DMS114 treated with DMSO at 0.1 percent for 48 hours (cell line): ENCODE results near the gene TRIM62.
A peak's percentile ranks its signal among the peaks of the same experiment; 100 is the strongest.
"Not testable (repeated sequence)": the region's sequence is repeated elsewhere in the genome, so short reads cannot be mapped to it uniquely, and the experiment has no call there.

ENCODE experiments used
- DNase-seq: peaks from one replicate; lab custom pipeline; 2025; ENCODE audit not compliant: unreplicated experiment; lab: John Stamatoyannopoulos, UW

Gene TRIM62

DNA sequence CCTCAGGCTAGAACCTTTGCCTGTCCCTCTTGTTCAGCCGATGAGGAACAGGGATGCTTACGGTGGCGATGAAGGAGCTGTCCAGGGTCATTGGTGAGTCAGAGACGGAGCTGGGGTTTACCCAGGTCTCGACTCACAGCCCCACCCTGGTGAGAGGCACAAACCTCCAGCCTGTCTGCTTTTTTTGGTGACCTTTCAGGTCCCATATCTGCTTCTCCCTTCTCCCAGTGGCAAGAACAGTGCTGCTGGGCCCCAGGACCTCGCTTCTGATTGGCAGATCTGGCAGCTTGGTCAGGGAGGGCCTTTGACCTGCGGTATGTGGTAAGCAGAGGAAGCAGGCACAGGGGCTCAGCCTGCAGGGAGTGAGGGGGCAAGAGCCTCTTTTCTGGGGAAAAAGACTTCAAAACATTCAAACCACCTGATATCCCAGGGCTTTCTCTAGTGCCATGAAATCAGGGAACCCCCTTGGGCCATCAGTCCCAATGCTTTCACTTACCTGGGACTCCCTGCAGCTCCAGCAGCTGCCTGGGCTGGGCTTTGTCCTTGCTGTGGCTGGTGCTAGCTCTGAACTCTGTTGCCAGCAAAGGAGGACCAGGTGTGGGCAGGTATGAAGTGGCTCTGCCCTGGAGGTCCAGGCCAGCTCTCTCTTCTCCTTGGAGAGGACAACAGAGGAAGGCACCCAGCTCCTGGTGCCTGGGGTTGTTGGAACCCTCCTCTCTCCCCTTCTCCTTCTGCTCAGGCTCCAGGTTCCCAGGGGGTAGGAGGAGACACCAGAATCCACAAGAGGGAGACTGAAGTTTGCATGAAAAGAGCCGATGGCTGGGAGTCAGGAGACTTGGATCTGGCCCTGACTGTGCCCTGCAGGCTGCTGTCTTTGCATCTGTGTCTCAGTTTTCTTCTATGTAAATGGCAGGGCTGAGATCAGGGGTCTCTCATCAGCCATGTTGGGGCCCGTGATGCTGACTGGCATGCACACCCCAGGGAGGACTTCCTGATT, 41.4 kb downstream of the TRIM62 start:
- peak; percentile 17 for DNase-seq

DNA sequence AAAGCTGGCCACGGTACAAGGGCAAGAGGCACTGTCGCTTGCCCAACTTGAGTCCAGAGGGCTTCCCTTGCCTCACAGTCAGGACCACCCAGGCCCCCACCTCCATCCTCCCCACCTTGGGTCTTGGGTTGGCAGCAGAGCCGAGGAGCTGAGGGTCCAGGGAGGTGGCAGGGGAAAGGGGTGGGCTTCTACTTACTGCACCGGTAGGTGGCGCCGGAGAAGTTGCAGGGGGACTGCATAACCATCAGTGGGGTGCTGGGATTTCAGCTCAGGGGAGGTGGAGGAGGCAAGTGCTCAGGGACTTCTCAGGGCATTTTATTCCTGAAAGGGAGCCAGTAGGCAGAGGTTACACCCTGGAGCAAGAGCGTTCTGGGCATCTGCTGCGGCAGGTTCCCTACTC, 44.0 kb downstream of the TRIM62 start:
- DNase-seq, result no peak

DNA sequence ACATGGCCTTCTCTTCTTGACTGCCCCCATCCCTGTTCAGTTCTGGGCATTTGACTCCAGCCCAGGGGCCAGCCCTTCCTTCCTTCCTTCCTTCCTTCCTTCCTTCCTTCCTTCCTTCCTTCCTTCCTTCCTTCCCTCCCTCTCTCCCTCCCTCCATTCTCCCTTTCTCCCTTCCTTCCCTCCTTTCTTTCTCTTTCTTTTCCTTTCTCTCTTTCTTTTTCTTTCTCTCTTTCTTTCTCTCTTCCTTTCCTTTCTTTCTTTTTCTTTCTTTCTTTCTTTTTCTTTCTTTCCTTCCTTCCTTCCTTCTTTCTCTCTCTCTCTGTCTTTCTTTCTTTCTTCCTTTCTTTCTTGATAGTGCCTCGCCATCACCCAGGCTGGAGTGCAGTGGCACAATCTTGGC, 45.8 kb downstream of the TRIM62 start:
- DNase-seq, result not testable (repeated sequence)

DNA sequence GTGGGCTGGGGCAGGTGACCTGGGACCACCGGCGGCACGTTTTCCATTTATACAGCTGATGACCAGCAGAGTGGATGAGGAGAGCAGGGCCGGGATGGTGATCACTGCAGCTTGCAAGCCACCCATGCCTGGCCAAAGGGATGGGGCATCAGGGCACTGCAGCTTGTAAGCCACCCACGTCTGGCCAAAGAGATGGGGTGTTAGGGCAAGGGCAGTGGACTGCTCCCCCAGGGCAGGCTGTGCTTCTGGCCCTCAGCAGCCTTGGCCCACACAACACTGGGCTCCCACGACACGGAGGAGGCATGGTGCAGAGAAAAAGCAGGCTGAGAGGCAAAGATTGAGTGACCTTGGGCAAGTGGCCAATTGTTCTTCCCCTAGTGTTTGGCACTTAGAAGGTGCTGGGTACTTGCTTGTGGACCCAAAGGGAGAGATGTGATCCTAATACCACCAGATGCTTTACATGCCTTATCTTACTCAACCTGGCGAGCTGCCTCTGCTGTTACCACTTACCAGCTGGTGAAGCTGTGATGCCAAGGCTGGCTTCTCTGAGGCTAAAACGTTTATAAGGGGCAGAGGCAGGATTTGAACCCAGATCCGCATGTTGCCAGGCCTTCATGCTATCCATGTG, 48.3 kb downstream of the TRIM62 start:
- no peak for DNase-seq

DNA sequence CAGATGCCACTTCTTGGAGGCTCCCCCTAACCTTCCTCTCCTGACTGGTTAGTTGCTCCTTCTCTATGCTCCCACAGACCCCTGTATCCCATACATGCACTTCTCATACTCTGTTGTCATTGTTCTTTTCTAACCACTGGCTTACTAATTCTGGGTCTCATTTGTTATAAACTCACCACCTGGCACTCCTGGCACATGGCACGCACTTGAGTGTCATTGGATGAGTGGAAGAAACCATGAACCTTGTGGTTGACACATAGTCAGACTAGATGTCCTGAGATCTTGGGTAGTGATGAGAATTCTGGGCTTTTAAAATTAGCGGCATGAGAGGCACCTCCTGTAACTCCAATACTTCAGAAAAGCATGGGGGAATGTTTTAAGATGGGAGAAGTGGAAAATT, 49.3 kb downstream of the TRIM62 start:
- DNase-seq, result no peak

DNA sequence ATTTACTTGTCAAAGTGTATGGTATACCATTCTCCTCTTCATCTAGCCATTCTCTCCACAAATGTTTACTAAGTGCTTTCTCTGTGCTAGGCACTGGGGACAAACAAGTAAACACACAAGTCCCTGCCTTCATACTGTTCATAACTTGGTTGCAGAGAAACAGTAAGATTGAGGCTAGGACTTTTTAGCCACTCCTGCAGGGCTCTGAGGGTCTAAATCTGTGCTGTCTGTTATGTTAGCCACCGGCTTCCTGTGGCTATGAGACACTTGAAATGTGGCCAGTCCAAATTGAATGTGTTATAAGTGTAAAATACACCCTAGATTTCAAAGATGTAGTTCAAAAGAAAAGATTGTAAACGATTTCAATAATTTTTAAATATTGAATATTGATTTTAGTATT, 50.7 kb downstream of the TRIM62 start:
- no peak for DNase-seq

DNA sequence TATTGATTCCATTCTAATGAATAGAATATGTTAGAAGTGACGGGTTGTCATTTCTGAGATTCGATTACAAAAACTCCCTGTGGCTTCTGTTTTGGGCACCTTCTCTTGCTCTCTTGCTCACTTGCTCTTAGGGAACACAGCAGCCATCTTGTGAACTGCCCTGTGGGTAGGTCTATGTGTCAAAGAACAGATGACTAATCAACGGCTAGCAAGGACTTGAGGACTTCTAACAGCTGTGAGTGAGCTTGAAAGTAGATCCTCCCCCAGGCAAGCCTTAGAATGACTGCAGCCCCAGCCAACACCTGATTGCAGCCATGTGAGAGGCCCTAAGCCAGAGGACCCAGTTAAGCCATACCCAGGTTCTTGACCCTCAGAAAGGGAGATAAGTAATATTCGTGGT, 51.5 kb downstream of the TRIM62 start:
- no peak for DNase-seq

DNA sequence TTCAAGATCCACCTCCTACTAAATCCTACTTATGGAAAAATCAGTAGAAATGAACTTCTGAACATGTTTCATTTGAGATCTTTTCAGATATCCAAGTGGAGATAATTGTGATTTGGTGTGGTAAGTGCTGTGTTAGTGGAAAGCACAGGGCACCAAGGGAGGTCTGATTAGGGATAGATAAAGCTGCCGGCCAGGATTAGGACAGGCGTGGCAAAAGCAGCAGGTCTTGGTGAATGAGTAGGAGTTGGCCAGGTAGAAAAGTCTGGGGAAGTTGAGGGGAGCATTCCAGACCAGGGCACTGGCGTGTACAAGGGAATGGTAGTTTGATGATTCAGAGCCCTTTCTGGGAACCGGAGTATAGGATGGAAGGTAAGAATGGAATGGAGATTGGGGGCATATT, 53.1 kb downstream of the TRIM62 start:
- DNase-seq, result no peak

DNA sequence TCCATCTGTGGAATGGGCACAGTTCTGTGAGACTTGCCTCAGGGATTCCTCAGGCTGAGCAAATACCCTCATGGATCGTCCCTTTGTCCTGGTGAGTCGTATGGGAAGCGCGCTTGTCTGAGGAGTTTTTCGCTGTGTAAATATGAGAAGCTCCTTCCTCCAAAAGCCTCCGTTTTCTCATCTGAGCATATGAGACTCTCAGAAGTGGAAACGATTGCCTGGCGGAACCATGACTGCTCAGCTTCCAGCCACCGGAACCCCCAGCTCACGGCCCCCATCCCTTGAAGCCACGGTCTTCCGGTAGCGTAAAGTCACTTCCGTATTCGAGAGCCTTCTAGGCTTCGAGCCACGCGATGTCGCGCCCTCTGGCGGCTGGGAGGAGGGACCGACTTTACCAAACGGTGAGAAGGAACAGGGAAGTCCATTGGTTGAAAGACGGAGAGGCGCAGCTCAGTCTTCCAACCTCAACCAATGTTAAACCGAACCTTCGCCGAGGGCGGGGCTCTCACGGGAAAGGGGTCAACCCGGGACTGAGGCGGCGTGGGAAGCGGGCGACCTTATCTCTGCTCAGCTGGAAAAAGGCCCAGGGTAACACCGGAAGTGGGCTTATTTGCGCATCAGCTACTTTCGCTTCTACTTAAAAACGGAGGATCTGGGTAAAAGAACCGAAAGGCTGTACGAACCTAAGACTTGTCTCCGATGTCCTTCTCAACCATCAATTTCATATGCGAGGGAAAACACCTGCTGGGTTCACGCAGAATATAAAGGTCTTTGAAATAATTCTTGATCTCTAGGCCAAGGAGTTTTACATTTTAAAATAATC, 54.6 kb downstream of the TRIM62 start:
- peak; percentile 93 for DNase-seq

DNA sequence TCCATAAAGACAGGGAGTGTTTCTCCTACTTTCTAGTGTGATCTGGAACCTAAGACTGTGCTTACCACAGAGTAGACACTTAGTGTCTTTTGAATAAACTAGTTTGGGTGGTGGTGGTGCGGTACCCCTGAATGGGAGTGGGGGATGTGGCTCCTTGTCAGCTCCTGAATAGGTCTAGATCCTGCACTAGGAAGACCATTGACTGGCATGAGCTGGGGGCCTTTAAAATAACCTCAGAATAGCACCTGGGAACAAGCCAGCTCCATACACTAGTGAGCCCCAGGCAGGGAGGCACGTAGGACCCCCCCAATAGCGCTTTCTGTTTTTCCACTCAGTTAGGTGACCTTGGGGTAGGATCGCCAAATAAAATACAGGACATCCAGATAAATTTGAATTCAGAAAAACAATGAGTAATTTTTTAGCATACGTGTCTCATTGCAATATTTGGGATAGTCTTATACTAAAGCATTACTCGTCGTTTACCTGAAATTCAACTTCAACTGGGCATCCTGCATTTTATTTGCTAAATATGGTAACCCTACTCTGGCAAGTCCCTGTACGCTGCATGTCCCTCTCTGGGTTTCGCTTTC, 55.3 kb downstream of the TRIM62 start:
- no peak for DNase-seq

DNA sequence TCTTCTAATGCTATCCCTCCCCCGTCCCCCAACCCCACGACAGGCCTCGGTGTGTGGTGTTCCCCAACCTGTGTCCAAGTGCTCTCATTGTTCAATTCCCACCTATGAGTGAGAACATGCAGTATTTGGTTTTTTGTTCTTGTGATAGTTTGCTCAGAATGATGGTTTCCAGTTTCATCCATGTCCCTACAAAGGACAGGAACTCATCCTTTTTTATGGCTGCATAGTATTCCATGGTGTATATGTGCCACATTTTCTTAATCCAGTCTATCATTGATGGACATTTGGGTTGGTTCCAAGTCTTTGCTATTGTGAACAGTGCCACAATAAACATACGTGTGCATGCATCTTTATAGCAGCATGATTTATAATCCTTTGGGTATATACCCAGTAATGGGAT, 57.2 kb downstream of the TRIM62 start:
- DNase-seq, result not testable (repeated sequence)

DNA sequence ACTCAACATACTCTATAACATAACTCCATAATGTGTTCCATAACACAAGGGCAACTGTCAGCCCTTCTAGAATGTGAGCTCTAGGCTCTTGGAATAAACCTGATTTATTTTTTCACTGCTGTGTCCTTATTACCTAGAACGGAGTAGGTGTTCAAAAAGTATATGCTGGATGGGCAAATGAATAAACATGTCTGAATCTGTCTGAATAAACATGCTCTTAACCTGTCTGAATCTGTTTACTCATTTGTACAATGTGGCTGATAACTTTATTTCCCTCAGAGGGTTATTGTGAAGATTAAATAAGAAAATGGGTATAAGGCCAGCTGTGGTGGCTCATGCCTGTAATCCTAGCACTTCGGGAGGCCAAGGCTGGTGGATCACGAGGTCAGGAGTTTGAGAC, 58.6 kb downstream of the TRIM62 start:
- DNase-seq, result no peak

DNA sequence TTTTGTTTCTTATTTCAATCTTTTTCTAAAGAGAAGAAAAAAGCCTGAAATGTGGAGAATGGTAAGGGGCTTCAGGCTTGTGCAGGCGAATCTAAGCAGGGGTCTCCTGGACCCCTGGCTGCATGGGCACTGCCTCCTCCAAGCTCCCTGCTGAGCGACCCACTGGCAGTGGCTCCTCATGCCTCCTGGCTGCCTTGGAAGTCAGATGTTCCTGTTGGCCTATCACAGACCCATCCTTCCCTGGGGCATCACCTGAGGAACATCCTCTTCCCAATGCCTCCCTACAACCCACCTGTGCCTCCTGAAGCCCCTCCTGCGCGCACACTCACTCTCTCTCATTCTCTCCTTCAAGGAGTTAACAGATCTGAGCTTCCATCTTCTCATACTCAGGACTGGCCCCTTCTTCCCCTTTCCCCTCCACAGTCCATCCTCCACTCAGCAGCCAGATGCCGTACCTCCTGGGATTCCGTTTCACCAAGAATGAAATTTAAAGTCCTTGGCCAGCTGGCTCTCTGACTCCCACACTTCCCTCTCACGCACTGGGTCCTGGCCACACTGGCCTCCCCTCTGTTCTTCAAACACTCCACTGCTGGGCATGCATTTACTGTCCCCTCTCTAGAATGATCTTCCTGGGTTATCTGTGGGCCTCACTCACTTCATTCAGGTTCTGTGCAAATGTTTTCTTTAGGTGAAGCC, 59.2 kb downstream of the TRIM62 start:
- DNase-seq, result no peak

DNA sequence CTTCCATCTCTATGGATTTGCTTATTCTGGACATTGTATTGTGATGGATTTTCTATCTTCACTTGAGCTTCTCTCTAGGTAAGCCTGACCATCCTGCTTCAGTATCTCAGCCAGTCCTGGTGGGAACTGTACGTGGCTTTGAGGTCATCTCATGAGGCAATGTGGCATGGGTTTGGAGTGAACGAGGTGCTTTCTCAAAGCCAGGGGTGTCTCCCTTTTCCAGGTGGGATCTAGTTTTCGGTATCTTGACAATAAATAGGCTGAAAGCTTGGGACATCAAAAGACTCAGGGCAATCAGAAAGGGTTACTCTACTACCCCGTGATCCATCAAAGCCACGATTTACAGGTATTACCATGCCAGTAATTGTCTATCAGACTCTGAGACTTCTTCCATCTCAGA, 60.1 kb downstream of the TRIM62 start:
- DNase-seq, result no peak

DNA sequence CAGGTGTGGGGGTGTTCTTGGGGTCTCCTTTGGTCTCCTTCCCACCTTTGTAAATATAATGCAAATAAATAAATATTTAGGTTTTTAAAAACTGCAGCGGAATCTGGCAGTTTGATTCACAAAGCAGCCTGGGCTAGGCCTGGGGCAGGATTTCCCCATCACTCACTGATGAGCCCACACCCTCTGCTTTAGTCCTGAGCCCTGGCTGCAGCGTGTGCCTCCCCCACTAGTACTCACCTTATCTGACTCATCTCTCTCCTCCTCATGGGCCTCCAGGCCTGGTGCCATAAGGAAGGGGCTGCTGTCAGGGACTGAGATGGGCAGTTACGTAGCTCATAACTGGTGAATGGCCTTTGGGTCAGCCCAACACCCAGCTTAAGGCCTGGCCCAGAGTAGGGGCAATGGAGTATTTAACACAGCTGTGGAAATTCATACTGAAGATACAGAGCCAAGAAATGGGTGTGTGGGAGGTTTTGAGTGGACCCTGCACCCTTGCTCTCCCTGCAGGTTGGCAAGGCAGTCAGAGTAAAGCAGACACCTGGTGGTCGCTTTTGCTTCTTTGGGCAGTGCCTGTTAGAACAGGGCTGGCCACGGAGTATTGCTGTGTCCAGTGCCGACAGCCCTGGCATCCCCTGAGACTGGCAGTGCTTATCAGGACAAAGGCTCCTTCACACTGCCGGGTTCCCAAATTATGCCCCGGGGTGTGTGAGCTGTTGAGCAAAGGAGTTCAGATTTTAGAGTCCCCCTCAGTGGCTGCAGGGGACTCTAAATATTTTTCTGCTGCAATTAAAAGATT, 61.2 kb downstream of the TRIM62 start:
- no peak for DNase-seq

DNA sequence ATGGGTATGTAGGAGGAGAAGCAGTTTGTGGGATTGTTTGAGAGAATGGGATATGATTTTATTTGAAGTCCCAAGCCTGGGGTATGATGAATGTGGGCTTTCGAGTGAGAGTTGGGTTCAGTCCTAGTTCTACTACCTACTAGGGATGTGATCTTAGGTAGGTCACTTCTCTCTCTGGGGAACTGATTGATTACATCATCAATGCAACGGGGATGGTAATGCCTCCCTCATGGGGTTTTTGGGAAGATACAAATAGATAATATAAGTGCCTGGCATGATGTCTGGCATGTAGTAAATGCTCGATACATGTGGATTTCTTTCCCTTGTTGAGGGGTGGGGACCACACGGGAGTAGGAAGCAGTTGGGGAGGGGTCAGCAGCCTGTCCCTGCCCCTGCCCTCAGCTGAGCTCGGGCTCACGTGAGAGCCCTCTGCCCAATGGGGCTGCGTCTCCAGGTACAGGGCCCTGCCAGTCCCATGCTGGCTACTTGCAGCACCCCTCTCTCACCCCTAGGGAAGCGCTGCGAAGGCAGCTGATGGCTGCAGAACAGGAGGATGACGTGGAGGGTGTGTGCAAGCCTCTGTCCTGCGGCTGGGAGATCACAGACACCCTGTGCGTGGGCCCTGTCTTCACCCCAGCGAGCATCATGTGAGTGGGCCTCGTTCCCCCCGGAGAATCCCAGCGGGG, 62.2 kb downstream of the TRIM62 start:
- no peak for DNase-seq

DNA sequence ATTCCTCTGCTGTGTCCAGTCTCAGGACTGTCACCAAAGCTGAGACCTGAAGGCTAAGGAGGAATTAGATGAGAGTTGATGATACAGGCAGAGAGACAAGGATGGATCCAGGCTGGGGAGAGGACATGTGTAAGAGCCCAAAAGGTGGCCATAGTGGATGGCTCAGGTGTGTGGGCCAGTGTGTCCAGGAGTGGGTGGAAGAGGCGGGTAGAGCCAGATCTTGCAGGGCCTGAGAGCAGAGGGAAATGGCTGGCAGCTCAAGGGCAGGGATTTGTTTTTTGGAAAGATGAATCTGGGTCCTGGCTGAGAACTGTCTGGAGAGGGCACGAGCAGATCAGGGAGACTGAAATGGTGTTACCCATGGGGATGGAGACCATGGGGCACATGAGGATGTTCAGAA, 62.8 kb downstream of the TRIM62 start:
- DNase-seq, result no peak

DNA sequence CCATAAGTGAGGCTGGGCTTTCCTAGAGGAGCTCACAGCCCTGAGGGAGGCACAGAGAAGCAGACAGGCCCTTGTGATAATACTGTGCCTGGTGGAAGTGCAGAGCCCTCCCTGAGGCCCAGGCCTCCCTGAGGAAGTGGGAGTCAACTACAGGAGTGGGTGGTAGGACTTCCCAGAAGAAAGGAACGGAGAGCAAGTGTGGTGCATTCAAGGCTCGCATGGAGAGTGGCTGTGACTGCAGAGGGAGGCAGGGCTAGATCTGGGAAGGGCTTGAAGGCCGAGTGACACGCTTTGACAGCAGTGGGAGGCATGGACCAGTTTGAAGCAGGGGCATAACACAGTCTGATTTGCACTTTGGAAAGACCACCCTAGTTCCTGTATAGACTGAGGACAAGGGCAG, 63.6 kb downstream of the TRIM62 start:
- DNase-seq, result no peak

DNA sequence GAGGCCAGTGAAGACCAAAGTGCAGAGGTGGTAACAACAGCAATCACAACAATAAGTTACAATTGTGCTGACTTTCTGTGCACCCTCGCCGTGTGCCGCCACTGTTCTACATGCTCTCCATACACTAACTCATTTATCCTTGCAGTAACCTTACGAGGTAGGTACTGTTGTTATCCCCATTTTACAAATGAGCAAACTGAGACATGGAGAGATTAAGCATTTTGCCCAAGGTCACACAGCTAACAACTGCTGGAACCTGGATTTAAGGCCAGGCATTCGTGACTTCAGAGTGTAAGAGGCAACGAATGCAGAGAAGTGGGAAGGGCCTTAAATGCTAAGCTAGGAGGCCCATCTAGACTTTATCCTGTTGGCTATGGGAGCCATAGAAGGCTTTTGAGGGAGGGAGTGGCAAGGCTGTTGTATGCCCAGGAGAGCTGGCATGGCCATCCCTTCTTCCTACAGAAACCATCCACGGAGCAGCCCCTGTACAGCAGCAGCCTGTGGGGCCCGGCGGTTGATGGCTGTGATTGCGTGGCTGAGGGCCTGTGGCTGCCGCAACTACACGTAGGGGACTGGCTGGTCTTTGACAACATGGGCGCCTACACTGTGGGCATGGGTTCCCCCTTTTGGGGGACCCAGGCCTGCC, 64.3 kb downstream of the TRIM62 start:
- no peak for DNase-seq
